Measurements from ENCODE around the gene GAPVD1. TPM values are rescaled to one million over a fixed set of nuclear protein-coding genes. Genes with fewer than 3 reads are reported as not detected.
"Not testable (repeated sequence)": the region's sequence is repeated elsewhere in the genome, so short reads cannot be mapped to it uniquely, and the experiment has no call there.

GAPVD1 gene
- total and polyA plus RNA-seq, 9 donors, result 13.6 to 27.5 (median 17.6) TPM

DNA sequence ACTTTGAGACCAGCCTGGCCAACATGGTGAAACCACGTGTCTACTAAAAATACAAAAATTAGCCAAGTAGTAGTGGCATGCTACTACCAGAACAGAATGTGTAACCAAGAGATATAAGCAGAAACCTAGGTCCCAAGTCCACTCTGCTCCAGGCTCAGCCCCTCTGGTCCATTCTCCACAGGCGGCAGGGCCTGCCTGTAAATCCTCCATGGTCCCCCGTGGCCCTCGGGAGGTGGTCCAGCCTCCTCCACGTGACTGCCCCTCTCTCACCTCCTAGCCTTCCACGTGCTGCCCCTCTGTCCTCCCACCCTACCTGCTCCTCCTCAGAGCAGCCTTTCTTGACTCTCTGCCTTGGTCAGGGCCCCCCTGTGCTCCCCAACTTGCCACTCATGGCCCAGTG is 127.4 kb downstream of the GAPVD1 start:
- H3K9me3 ChIP-seq (replicated peaks; ENCODE audit: control insufficient read depth, low read depth, low read length), result no peaks in the 10 kb centered on the region
- H3K36me3 ChIP-seq (ENCODE audit: control insufficient read depth, insufficient read depth, low read length), result no peaks in the 10 kb centered on the region
- DNase-seq, result no peak
- 57% methylated on average over 6 of the region's 6 CpGs for WGBS (ENCODE audit: insufficient coverage)
- no peak overlapping the region for H3K4me3 ChIP-seq (ENCODE audit: low read length)
- no peaks in the 10 kb centered on the region for H3K4me1 ChIP-seq (ENCODE audit: control insufficient read depth, insufficient read depth, low read length)
- no peak overlapping the region for H3K27ac ChIP-seq (ENCODE audit: low read length)
- H3K27me3 ChIP-seq (ENCODE audit: control insufficient read depth, insufficient read depth, low read length), result no peaks in the 10 kb centered on the region

DNA sequence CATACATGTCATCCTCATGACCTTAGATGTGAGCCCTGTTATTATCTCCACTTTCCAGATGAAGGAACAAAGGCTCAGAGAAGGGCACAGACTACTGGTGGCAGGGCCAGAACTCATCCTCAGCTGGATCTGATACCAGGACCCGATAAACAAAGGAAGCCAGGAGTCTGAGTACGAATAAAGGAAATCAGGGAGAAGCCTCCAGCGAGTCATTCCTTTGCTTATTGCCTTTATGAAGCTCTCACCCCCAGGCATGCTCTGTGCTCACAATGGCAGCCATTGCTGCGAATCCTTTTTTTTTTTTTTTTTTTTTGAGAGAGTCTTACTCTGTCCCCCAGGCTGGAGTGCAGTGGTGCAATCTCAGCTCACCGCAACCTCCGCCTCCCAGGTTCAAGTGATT is 130.1 kb downstream of the GAPVD1 start:
- no peak overlapping the region for H3K4me3 ChIP-seq (ENCODE audit: low read length)
- no peaks in the 10 kb centered on the region for H3K27me3 ChIP-seq (ENCODE audit: control insufficient read depth, insufficient read depth, low read length)
- no peak overlapping the region for H3K27ac ChIP-seq (ENCODE audit: low read length)
- no peak for DNase-seq
- H3K9me3 ChIP-seq (replicated peaks; ENCODE audit: control insufficient read depth, low read depth, low read length), result no peaks in the 10 kb centered on the region
- H3K36me3 ChIP-seq (ENCODE audit: control insufficient read depth, insufficient read depth, low read length), result no peaks in the 10 kb centered on the region
- WGBS (ENCODE audit: insufficient coverage), result 100% methylated on average over 1 of the region's 6 CpGs
- H3K4me1 ChIP-seq (ENCODE audit: control insufficient read depth, insufficient read depth, low read length), result no peaks in the 10 kb centered on the region

DNA sequence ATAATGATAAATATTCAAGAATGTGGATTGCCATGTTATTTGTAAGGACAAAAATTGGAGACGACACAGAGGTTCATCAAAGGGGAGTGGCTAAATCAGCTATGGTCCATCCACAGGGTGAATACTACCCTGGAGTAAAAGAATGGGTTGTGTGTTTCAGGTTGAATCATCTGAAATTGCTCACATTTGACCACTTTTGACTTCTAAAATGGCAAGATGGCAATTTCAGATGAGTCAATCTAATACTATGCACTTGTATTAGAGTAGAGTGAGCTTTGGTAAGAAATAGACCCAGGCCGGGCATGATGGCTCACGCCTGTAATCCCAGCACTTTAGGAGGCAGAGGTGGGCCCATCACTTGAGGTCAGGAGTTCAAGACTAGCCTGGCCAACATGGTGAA is 131.8 kb downstream of the GAPVD1 start:
- H3K36me3 ChIP-seq (ENCODE audit: control insufficient read depth, insufficient read depth, low read length), result no peaks in the 10 kb centered on the region
- no peak overlapping the region for H3K27ac ChIP-seq (ENCODE audit: low read length)
- H3K4me1 ChIP-seq (ENCODE audit: control insufficient read depth, insufficient read depth, low read length), result no peaks in the 10 kb centered on the region
- no peaks in the 10 kb centered on the region for H3K27me3 ChIP-seq (ENCODE audit: control insufficient read depth, insufficient read depth, low read length)
- H3K9me3 ChIP-seq (replicated peaks; ENCODE audit: control insufficient read depth, low read depth, low read length), result no peaks in the 10 kb centered on the region
- no peak for DNase-seq
- 56% methylated on average over 1 of the region's 3 CpGs for WGBS (ENCODE audit: insufficient coverage)
- no peak overlapping the region for H3K4me3 ChIP-seq (ENCODE audit: low read length)

DNA sequence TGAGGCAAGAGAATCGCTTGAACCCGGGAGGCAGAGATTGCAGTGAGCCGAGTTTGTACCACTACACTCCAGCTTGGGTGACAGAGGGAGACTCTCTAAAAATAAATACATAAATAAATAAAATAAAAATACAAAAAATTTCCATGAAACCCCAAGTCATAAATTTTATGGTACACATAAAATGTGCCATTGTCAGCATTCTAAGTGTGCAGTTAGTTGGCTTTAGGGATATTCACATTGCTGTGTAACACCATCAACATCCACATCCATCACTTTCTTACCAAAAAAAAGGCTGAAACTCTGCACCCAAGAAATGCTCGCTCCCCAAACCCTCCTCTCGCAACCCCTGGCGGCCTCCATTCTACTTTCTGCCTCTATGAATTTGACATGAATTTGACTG is 135.2 kb downstream of the GAPVD1 start:
- no peaks in the 10 kb centered on the region for H3K4me1 ChIP-seq (ENCODE audit: control insufficient read depth, insufficient read depth, low read length)
- no peaks in the 10 kb centered on the region for H3K36me3 ChIP-seq (ENCODE audit: control insufficient read depth, insufficient read depth, low read length)
- H3K4me3 ChIP-seq (ENCODE audit: low read length), result no peak overlapping the region
- no peak overlapping the region for H3K27ac ChIP-seq (ENCODE audit: low read length)
- WGBS (ENCODE audit: insufficient coverage), result 80% methylated on average over 1 of the region's 6 CpGs
- no peaks in the 10 kb centered on the region for H3K27me3 ChIP-seq (ENCODE audit: control insufficient read depth, insufficient read depth, low read length)
- no peak for DNase-seq
- H3K9me3 ChIP-seq (replicated peaks; ENCODE audit: control insufficient read depth, low read depth, low read length), result no peaks in the 10 kb centered on the region

DNA sequence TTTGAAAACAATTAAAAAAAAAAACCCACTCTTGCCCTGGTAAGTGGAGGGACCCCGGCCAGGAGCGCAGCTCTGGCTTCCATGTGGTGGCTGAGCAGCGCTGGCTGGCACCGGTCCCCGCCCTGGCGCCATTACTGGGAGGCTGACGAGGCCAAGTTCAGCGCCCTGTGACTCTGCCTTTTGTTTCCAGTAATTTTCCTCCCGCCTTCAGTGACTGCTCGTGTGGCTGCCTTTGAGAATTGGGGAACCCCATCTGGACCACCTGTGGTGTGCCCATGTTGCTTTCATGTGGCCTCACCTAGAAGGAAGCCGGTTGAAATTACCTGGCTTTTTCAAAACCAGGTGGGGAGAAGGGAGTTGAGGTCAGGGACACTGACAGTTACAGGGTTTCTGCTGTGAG is 136.1 kb downstream of the GAPVD1 start:
- 63% methylated on average over 10 of the region's 11 CpGs for WGBS (ENCODE audit: insufficient coverage)

DNA sequence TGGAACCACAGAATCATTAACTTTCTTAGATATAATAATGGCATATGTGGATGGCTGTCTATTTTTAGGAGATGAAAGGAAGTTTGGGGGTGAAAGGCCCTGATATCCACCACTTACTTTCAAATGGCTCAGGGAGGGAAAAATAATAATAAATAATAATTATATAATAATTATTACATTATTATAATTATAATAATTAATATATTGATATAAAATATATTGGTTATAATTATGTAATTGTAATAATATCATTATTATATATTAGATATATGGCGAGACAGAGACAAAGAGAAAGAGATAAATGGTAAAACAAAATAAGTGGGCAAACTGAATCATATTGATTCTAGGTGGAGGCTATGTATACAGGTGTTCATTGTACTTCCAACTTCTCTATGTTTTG is 136.6 kb downstream of the GAPVD1 start:
- no peaks in the 10 kb centered on the region for H3K27me3 ChIP-seq (ENCODE audit: control insufficient read depth, insufficient read depth, low read length)
- WGBS (ENCODE audit: insufficient coverage), result no CpG with 5 or more reads among the region's 1 CpG
- H3K27ac ChIP-seq (ENCODE audit: low read length), result no peak overlapping the region

More for the DNA sequence above, 136.1 kb downstream of the GAPVD1 start:
- Histone ChIP-seq H3K4me1 (ENCODE audit: control insufficient read depth, insufficient read depth, low read length) (no peaks in the 10 kb centered on the region), H3K9me3 (replicated peaks; ENCODE audit: control insufficient read depth, low read depth, low read length) (no peaks in the 10 kb centered on the region), H3K36me3 (ENCODE audit: control insufficient read depth, insufficient read depth, low read length) (no peaks in the 10 kb centered on the region), H3K27me3 (ENCODE audit: control insufficient read depth, insufficient read depth, low read length) (no peaks in the 10 kb centered on the region), H3K4me3 (ENCODE audit: low read length) (no peak overlapping the region), H3K27ac (ENCODE audit: low read length) (no peak overlapping the region)
- no peak for DNase-seq

DNA sequence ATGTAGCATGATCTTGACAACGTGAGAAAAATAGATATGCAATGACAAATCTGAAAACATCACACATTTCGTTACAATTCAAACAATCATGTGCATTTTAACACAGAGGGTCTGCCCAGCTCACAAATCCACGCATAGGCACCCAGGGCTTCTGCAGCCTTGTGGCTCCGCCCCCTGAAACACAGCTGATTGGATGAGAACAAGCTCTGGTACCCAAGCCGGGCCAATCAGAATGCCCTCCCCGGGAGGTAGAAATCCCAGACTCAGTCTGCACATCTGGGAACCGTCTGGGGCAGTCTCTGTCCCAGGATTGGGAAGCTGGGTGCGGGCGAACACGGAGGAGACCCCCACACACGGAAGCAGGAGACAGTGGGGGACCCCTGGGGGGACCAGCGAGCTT is 137.5 kb downstream of the GAPVD1 start:
- 64% methylated on average over 5 of the region's 12 CpGs for WGBS (ENCODE audit: insufficient coverage)
- no peak overlapping the region for H3K27ac ChIP-seq (ENCODE audit: low read length)

More for the DNA sequence above, 136.6 kb downstream of the GAPVD1 start:
- DNase-seq, result no peak
- no peaks in the 10 kb centered on the region for H3K4me1 ChIP-seq (ENCODE audit: control insufficient read depth, insufficient read depth, low read length)
- no peaks in the 10 kb centered on the region for H3K36me3 ChIP-seq (ENCODE audit: control insufficient read depth, insufficient read depth, low read length)
- H3K9me3 ChIP-seq (replicated peaks; ENCODE audit: control insufficient read depth, low read depth, low read length), result no peaks in the 10 kb centered on the region
- no peak overlapping the region for H3K4me3 ChIP-seq (ENCODE audit: low read length)

DNA sequence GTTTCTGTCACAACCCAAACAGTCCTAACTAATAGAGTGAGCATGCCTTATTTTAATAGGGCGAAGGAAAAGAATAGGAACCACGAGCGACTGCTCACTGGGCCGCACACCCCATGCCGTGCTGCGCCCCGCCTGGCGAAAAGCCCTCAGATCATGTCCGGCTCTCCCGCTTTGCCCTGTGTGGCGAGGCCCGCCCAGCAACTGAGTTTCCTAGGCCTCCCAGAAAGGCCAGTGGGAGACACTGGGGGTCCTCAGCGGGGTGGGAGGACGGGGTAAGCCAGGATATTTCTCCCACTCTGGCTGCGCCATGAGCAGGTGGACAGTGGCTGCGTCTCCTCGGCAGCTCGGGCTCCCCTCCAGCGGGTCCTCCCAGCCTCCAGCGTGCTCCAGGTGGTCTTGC is 138.0 kb downstream of the GAPVD1 start:
- H3K36me3 ChIP-seq (ENCODE audit: control insufficient read depth, insufficient read depth, low read length), result no peaks in the 10 kb centered on the region
- WGBS (ENCODE audit: insufficient coverage), result 78% methylated on average over 19 of the region's 20 CpGs
- no peak overlapping the region for H3K27ac ChIP-seq (ENCODE audit: low read length)
- H3K4me3 ChIP-seq (ENCODE audit: low read length), result no peak overlapping the region
- no peaks in the 10 kb centered on the region for H3K27me3 ChIP-seq (ENCODE audit: control insufficient read depth, insufficient read depth, low read length)
- no peak for DNase-seq
- no peaks in the 10 kb centered on the region for H3K9me3 ChIP-seq (replicated peaks; ENCODE audit: control insufficient read depth, low read depth, low read length)
- H3K4me1 ChIP-seq (ENCODE audit: control insufficient read depth, insufficient read depth, low read length), result no peaks in the 10 kb centered on the region

More for the DNA sequence above, 137.5 kb downstream of the GAPVD1 start:
- Histone ChIP-seq H3K9me3 (replicated peaks; ENCODE audit: control insufficient read depth, low read depth, low read length) (no peaks in the 10 kb centered on the region), H3K4me1 (ENCODE audit: control insufficient read depth, insufficient read depth, low read length) (no peaks in the 10 kb centered on the region), H3K36me3 (ENCODE audit: control insufficient read depth, insufficient read depth, low read length) (no peaks in the 10 kb centered on the region), H3K27me3 (ENCODE audit: control insufficient read depth, insufficient read depth, low read length) (no peaks in the 10 kb centered on the region), H3K4me3 (ENCODE audit: low read length) (no peak overlapping the region)
- no peak for DNase-seq

DNA sequence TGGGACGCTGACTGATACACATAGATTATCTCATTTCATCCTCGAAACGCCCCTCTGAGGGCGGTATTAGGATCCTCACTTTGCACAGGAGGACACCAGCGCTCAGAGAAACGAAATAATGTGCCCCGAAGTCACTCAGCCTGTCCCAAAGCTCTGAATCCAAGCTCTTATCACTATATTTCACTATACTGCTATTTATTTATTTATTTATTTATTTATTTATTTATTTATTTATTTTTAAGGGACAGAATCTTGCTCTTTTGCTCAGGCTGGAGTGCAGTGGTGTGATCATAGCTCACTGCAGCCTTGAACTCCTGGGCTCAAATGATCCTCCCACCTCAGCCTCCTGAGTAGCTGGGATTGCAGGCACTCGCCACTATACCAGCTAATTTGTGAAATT is 138.6 kb downstream of the GAPVD1 start:
- WGBS (ENCODE audit: insufficient coverage), result 89% methylated on average over 5 of the region's 8 CpGs
- H3K27ac ChIP-seq (ENCODE audit: low read length); H3K4me3 ChIP-seq (ENCODE audit: low read length); H3K27me3 ChIP-seq (ENCODE audit: control insufficient read depth, insufficient read depth, low read length); H3K9me3 ChIP-seq (replicated peaks; ENCODE audit: control insufficient read depth, low read depth, low read length); H3K4me1 ChIP-seq (ENCODE audit: control insufficient read depth, insufficient read depth, low read length); DNase-seq; H3K36me3 ChIP-seq (ENCODE audit: control insufficient read depth, insufficient read depth, low read length): not testable (repeated sequence)

DNA sequence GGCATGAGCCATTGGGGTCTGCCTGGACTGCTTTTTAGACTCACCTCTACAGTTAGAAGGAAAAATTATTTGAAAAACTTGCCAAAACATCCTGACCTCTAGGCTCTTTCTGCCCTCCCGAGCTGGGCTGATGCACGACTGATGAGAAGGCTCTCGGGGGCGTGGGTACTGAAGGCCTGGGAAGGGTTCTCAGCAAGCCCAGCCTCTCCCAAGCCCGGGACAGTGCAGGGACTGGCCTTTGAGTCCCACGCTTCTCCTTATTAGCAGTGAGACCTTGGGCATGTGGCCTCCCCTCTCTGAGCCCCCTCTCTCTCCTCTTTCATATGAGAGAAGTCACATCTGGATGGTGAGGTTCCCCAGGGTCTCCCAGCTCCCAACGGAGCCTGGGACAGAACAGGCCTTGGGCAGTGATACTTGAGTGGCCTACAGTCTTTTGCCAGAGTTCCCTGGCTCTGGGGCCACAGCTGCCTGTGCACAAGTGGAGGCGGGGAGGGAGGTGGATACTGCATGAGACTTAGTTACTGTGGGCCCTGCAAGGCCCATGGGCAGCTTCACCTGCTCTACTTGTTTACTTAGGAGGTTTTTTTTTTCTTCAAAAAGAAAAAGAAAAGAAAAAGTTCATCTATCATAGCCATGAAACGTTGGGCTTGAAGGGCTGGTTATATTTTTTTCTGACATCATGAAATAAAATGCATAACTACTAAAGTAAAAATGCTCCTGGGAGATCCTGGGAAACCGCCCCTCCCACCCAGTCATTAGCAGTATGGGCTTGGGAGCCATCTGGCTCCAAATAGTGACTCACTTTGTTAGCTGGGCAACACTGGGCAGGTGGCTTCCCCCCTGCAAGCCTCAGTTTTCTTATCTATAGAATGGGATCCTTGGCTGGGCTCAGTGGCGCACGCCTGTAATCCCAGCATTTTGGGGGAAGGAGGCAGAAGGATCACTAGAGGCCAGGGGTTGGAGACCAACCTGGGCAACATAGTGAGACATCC is 139.4 kb downstream of the GAPVD1 start:
- Histone ChIP-seq H3K27ac (ENCODE audit: low read length) (no peak overlapping the region), H3K4me3 (ENCODE audit: low read length) (no peak overlapping the region), H3K4me1 (ENCODE audit: control insufficient read depth, insufficient read depth, low read length) (no peaks in the 10 kb centered on the region), H3K36me3 (ENCODE audit: control insufficient read depth, insufficient read depth, low read length) (no peaks in the 10 kb centered on the region), H3K9me3 (replicated peaks; ENCODE audit: control insufficient read depth, low read depth, low read length) (no peaks in the 10 kb centered on the region), H3K27me3 (ENCODE audit: control insufficient read depth, insufficient read depth, low read length) (no peaks in the 10 kb centered on the region)
- DNase-seq, result no peak
- 55% methylated on average over 7 of the region's 12 CpGs for WGBS (ENCODE audit: insufficient coverage)
